Muscle of back (tissue), 11 donors: ENCODE results near the gene DLG1. TPM values are rescaled to one million over a fixed set of nuclear protein-coding genes. Genes with fewer than 3 reads are reported as not detected.

ENCODE experiments used
- DNase-seq, 3 donors: peaks; one replicate each; pipeline versions ENCODE4 v3.0.0 to v3.0.0-alpha.2; 2013
- polyA plus RNA-seq, 10 donors: library from polyadenylated mRNA; unstranded; fragments of 120-200 nt; gene quantifications; one replicate each; pipeline ENCODE4 v1.2.1, GENCODE V29; 2013; ENCODE audit not compliant: insufficient read length in 10 of 10

The DLG1 gene
- polyA plus RNA-seq, 10 donors = 35.0 to 52.9 (median 44.6) TPM

GRCh38 chr3:197174927-197175326 lies 123.5 kb downstream of the DLG1 start:
- no peak for DNase-seq

DNA sequence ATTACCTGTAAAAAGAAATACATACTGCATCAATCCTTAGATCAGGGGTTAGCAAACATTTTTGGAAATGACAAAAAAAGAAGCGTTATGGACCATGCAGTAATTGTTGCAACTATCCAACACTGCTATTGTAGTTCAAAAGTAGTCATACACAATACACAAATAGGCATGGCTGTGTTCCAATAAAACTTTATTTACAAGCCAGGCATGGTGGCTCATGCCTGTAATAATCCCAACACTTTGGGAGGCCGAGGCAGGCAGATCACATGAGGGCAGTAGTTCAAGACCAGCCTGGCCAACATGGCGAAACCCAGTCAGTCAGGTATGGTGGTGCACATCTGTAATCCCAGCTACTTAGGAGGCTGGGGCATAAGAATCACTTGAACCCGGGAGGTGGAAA lies 124.8 kb downstream of the DLG1 start:
- DNase-seq = no peak

- no peak for DNase-seq
Measured at GRCh38 chr3:197171481-197172067, 126.8 kb downstream of the DLG1 start.

GRCh38 chr3:197169028-197169427 lies 129.4 kb downstream of the DLG1 start:
- peak in 2 of 3 donors; percentile 22 to 65 for DNase-seq

GRCh38 chr3:197168606-197169005 lies 129.8 kb downstream of the DLG1 start:
- DNase-seq = peak; percentile 75 to 92 (median 88)

- DNase-seq = peak in 1 of 3 donors; percentile 31
Measured at GRCh38 chr3:197168063-197168462, 130.3 kb downstream of the DLG1 start.

DNA sequence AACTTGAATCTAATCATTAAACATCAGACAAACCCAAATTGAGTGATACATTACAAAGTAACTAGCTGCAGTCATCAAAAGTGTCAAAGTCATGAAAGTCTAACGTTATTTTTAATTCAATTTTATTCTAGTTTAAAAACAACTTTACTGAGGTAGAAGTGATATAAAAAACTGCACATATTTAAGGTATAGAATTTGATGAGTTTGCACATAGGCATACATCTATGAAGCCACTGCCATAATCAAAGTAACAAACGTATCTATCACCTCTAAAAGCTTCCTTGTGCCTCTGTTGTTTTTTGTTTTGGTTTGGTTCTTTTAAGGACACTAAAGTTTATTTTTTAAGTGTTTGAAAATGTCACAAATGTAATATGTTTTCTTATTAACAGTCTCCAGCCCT lies 130.9 kb downstream of the DLG1 start:
- DNase-seq = no peak

- no peak for DNase-seq
Measured at GRCh38 chr3:197165890-197166289, 132.5 kb downstream of the DLG1 start.

- no peak for DNase-seq
Measured at GRCh38 chr3:197155046-197155445, 143.4 kb downstream of the DLG1 start.

- DNase-seq = peak; percentile 14 to 29 (median 19)
Measured at GRCh38 chr3:197151580-197151979, 146.8 kb downstream of the DLG1 start.

GRCh38 chr3:197149528-197149927 lies 148.9 kb downstream of the DLG1 start:
- DNase-seq = peak in 1 of 3 donors; percentile 19

DNA sequence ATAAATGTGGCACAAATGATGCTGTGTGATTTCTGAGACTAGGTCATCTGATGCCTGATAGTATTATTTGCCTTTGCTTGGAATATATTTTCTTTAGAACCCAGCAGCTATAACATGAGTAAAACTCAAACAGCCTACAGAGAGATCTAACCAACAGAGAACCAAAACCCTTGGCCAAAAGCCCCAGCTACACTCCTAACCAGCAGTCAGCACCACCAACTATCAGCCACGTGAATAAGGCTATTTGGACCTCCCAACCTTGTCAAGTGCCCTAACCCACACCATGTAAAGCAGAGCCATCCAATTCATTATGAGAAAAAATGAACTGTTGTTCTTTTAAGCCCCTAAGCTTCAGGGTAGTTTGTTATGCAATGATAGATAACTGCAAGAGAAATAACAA lies 154.2 kb downstream of the DLG1 start:
- DNase-seq = no peak

- DNase-seq = peak in 1 of 3 donors; percentile 41
Measured at GRCh38 chr3:197139586-197139985, 158.8 kb downstream of the DLG1 start.

- DNase-seq = no peak
Measured at GRCh38 chr3:197137751-197138150, 160.7 kb downstream of the DLG1 start.

DNA sequence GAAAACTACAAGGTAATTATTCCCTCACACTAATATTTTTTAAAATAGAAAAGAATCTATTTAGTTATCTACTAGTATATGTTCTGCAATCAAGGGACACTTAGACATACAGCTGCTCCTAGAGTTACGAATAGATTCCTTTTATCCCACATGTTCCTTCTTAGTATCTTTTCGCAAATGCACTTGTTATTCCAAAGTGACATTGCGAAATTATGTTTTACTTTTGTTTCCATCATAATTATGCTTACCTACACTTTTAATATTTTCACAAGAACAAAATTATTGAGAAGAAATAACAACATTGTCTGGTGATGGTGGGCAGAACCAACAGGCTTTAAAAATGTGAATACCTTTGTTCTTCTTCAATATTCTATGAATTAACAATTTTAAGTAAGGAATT lies 161.7 kb downstream of the DLG1 start:
- no peak for DNase-seq

- DNase-seq = no peak
Measured at GRCh38 chr3:197135212-197135611, 163.2 kb downstream of the DLG1 start.

GRCh38 chr3:197132916-197133530 lies 165.4 kb downstream of the DLG1 start:
- no peak for DNase-seq

- peak in 1 of 3 donors; percentile 20 for DNase-seq
Measured at GRCh38 chr3:197125636-197126035, 172.8 kb downstream of the DLG1 start.

GRCh38 chr3:197124713-197125112 lies 173.7 kb downstream of the DLG1 start:
- DNase-seq = no peak

DNA sequence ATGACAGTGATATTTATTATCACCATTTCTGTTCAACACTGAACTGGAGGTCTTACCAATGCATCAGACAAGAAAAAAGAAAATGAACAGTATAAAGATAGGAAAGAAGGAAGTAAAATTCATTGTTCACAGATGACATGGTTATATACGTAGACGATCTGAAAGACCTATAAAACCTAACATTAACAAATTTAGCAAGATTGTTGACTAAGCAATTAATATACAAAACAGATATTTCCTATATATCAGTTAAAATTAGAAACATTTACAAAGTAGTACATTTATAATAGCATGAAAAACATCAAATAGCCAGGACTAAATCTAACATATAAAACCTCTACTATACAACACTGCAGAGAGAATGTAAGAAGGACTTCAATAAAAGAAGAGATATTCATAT lies 176.0 kb downstream of the DLG1 start:
- DNase-seq = no peak

DNA sequence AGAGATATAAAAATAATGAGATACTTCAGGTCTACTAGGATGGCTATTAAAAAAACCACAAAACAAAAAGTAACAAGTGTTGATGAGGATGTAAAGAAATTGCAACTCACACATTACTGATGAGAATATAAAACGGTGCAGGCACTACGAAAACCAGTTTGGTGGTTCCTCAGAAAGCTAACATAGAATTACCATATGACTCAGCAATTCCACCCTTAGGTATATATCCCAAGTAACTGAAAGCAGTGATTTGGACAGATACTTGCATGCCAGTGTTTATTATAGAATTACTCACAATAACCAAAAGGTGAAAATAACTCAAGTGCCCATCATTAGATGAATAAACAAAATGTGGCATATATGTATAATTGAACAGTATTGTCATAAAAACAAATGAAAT lies 181.3 kb downstream of the DLG1 start:
- DNase-seq = no peak

DNA sequence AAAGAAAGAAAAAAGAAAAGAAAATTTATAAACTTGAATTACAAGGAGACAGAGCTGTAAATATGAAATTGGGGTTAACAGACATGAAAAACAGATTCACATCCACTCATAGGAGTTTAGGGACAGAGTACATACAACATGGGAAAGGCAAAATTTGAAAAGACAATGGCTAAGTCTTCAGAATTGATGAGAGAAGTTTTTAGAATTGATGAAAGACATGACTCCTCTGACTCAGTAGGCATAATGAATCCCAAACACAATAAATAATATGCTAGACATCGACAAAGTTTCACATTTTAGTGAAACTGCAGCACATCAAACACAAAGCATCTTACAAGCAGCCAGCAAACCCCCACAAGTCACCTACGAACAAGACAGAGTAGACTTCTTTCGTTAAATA lies 184.4 kb downstream of the DLG1 start:
- no peak for DNase-seq

DNA sequence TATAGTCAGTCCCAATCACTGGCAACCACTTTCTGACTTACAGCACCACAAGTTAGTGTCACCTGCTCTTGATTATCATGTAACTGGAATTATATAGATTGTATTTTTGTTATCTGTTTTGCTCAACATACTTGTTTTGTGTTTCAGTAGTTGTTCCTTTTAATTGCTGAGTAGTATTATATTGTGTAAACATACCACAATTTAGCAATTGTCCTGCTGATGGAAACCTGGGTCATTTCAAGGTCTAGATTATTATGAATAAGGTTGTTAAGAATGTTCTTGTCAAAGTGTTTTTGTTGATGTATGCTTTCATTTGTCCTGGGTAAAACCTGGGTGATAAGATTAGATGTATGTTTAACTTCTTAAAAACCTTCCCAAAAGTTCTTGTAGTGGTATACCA lies 186.7 kb downstream of the DLG1 start:
- no peak for DNase-seq

GRCh38 chr3:197105786-197106185 lies 192.6 kb downstream of the DLG1 start:
- no peak for DNase-seq
